Right lobe of liver (tissue), 6 donors: ENCODE measurements around the gene CCL13. TPM values are rescaled to one million over a fixed set of nuclear protein-coding genes. Genes with fewer than 3 reads are reported as not detected.

Experiments used
- ATAC-seq, 4 donors: fragments of 200-7000 bp; cut with Tn5 transposase; one replicate each; pipeline ENCODE4 v1.9.1; 2020; ENCODE audit warnings: mild to moderate bottlenecking in 4 of 4, moderate library complexity in 4 of 4
- DNase-seq, 3 donors: peaks; one replicate each; pipeline ENCODE4 v3.0.0-alpha.2; 2020
- H3K27ac ChIP-seq, 3 donors: fragments of 200-600 bp; one replicate each; pipeline ENCODE4 v1.8.0; 2022
- H3K27me3 ChIP-seq, 2 donors: fragments of 200-600 bp; one replicate each; pipeline ENCODE4 v1.8.0; 2022
- H3K36me3 ChIP-seq, 4 donors: fragments of 200-600 bp; sonication (generic) in 1 of 4; one replicate each; pipeline versions ENCODE4 v1.5.1 to v1.8.0; 2017 to 2022; ENCODE audit warnings: control low read depth in 1 of 4
- H3K4me1 ChIP-seq, 4 donors: fragments of 200-600 bp; sonication (generic) in 1 of 4; one replicate each; pipeline versions ENCODE4 v1.5.1 to v1.8.0; 2017 to 2022; ENCODE audit warnings: control low read depth in 1 of 4
- H3K4me3 ChIP-seq, 3 donors: fragments of 200-600 bp; one replicate each; pipeline ENCODE4 v1.8.0; 2022
- H3K9me3 ChIP-seq, 4 donors: fragments of 200-600 bp; sonication (generic) in 1 of 4; one replicate each; pipeline versions ENCODE4 v1.5.1 to v1.8.0; 2017 to 2022; ENCODE audit warnings: control low read depth in 1 of 4
- CTCF ChIP-seq, 4 donors: fragments of 200-600 bp in 3 of 4; fragments of 450-650 bp in 1 of 4; IDR thresholded peaks; one replicate each; pipeline versions ENCODE4 v1.5.1 to v1.8.0; 2016 to 2022; ENCODE audit warnings: antibody characterized with exemption in 4 of 4, mild to moderate bottlenecking in 2 of 4
- POLR2A ChIP-seq: fragments of 450-650 bp; IDR thresholded peaks from one replicate; pipeline ENCODE4 v1.6.1; 2017; ENCODE audit warnings: antibody characterized with exemption, mild to moderate bottlenecking
- WGBS: methylation state at CpG from one replicate; pipeline ENCODE4 v1.1.6; 2018; ENCODE audit warnings: low coverage, low lambda C conversion rate; ENCODE audit not compliant: insufficient coverage; ENCODE audit errors: missing lambda C conversion rate; 5-methylcytosine and 5-hydroxymethylcytosine counted together
- intact Hi-C, 2 donors: fragments of 100-400 bp; cut with DNase I; formaldehyde crosslinking; loops; one replicate each; pipeline versions ENCODE4 v1.11.2 to v1.14.1; 2022
- total RNA-seq, 6 experiments: library from RNA; depleted of rRNA in 2 of 6; stranded (reverse); fragments of >200 nt in 2 of 6; fragmentation: NEBNext Ultra II Directional in 3 of 6; extraction: Animal tissue kit (Norgen Biotek cat#: 25700) in 3 of 6; gene quantifications; one replicate each; pipeline versions ENCODE4 v1.1.0 to v1.2.4, GENCODE V29; 2016 to 2023
- donor health status: DM: no; HTN: yes; CAD: no.
- donor health status: DM: no; HTN: no; CAD: no.
- donor health status: DM: no; HTN: no; CAD: no.
- donor health status: DM: no; HTN: yes; CAD: no.
- donor health status: DM: no; HTN: yes; CAD: no.

CCL13 gene
- total RNA-seq, 6 experiments from 2014 or later: 0.27 TPM; not detected in 5

- no peak for DNase-seq
- intact Hi-C loops: loop anchor here (5.0 to 10.0 kb wide), 2 partner anchors 156 to 158 kb away; no protein-coding TSS in a partner anchor
- no peak for TF ChIP-seq CTCF (IDR thresholded peaks at IDR 0.05)
- TF ChIP-seq POLR2A: no peak
- no peak overlapping the region for H3K27ac ChIP-seq
- ATAC-seq: no peak
- no peaks in the 10 kb centered on the region for H3K9me3 ChIP-seq
- H3K4me1 ChIP-seq: no peaks in the 10 kb centered on the region
- no peaks in the 10 kb centered on the region for H3K27me3 ChIP-seq
- H3K36me3 ChIP-seq: no peaks in the 10 kb centered on the region
- H3K4me3 ChIP-seq: no peak overlapping the region
- 48% methylated on average over 7 of the region's 11 CpGs for WGBS
Measured at GRCh38 chr17:34360601-34361270, 4.5 kb downstream of the CCL13 start.

GRCh38 chr17:34361478-34362061, 5.3 kb downstream of the CCL13 start:
- H3K4me1 ChIP-seq: no peaks in the 10 kb centered on the region
- TF ChIP-seq CTCF (IDR thresholded peaks at IDR 0.05) (peak; percentile 99 to 100 (median 100)), POLR2A (no peak)
- H3K27ac ChIP-seq: no peak overlapping the region
- H3K4me3 ChIP-seq: no peak overlapping the region
- H3K9me3 ChIP-seq: no peaks in the 10 kb centered on the region
- H3K27me3 ChIP-seq: no peaks in the 10 kb centered on the region
- 21% methylated on average over 6 of the region's 8 CpGs for WGBS
- no peaks in the 10 kb centered on the region for H3K36me3 ChIP-seq
- DNase-seq (peak; percentile 89), ATAC-seq (peak; percentile 97 to 99 (median 98))
- intact Hi-C loops: loop anchor here (5.0 to 10.0 kb wide), 2 partner anchors 157 to 159 kb away; no protein-coding TSS in a partner anchor

GRCh38 chr17:34363183-34363661, 6.9 kb downstream of the CCL13 start, which contains the start of gene CCL1:
Gene CCL1 (minus strand): TSS chr17:34363233. CDS start chr17:34363161, 72 bp downstream.
- WGBS: 41% methylated on average over 4 of the region's 5 CpGs

GRCh38 chr17:34364751-34365150, 8.5 kb downstream of the CCL13 start:
- intact Hi-C loops: loop anchor here (5.0 to 10.0 kb wide), 2 partner anchors 160 to 162 kb away; no protein-coding TSS in a partner anchor
- DNase-seq: no peak
- no peak for TF ChIP-seq CTCF (IDR thresholded peaks at IDR 0.05)
- TF ChIP-seq POLR2A: no peak
- ATAC-seq: no peak
- H3K9me3 ChIP-seq: no peaks in the 10 kb centered on the region
- H3K4me3 ChIP-seq: no peak overlapping the region
- no peak overlapping the region for H3K27ac ChIP-seq
- no peaks in the 10 kb centered on the region for H3K27me3 ChIP-seq
- no peaks in the 10 kb centered on the region for H3K36me3 ChIP-seq
- WGBS: 80% methylated on average over 1 of the region's 2 CpGs
- peaks cover 0 to 20% (median 7%) of the 10 kb centered on the region in 4 donors for H3K4me1 ChIP-seq

More at GRCh38 chr17:34363183-34363661, 6.9 kb downstream of the CCL13 start, which contains the start of gene CCL1:
- TF ChIP-seq CTCF (IDR thresholded peaks at IDR 0.05): no peak
- no peak for TF ChIP-seq POLR2A
- H3K27ac ChIP-seq: no peak within 1 kb of the TSS
- no peak for ATAC-seq
- H3K36me3 ChIP-seq: no peaks in the 10 kb centered on the region
- no peak within 1 kb of the TSS for H3K4me3 ChIP-seq
- H3K27me3 ChIP-seq: no peaks in the 10 kb centered on the region
- H3K4me1 ChIP-seq: peaks cover 0 to 4% (median 0%) of the 10 kb centered on the region in 4 donors
- no peak for DNase-seq
- no peaks in the 10 kb centered on the region for H3K9me3 ChIP-seq
- intact Hi-C loops: loop anchor here (5.0 to 10.0 kb wide), 2 partner anchors 158 to 161 kb away; no protein-coding TSS in a partner anchor
